HCT116 (cell line): ENCODE results near the gene IGF2BP3.

Experiments used
- CEBPB ChIP-seq: IDR thresholded peaks from 2 replicates; pipeline ENCODE4 v1.6.1; 2012; ENCODE audit warnings: low read depth
- EZH2 ChIP-seq: fragments of 200-600 bp; sonication (generic); IDR thresholded peaks from 2 replicates; pipeline ENCODE4 v1.6.1; 2017; ENCODE audit warnings: antibody characterized with exemption, mixed run types
- POLR2A ChIP-seq: IDR thresholded peaks from 2 replicates; pipeline ENCODE4 v1.7.0; 2011; ENCODE audit warnings: borderline replicate concordance; ENCODE audit not compliant: insufficient read depth, insufficient read length; ENCODE audit errors: extremely low read depth
- POLR2AphosphoS5 ChIP-seq: IDR thresholded peaks from 2 replicates; pipeline ENCODE4 v1.6.1; 2011; ENCODE audit warnings: mild to moderate bottlenecking, low read depth, low read length, moderate library complexity
- RAD21 ChIP-seq: IDR thresholded peaks from 2 replicates; pipeline ENCODE4 v1.6.1; 2012; ENCODE audit warnings: low read depth, mild to moderate bottlenecking
- YY1 ChIP-seq: IDR thresholded peaks from 2 replicates; pipeline ENCODE4 v1.6.1; 2011; ENCODE audit warnings: low read length, low read depth, moderate library complexity, mild to moderate bottlenecking; ENCODE audit not compliant: insufficient replicate concordance; ENCODE audit errors: extremely low read depth
- TF ChIP-seq, protein P1 (sequence below): IDR thresholded peaks from 2 replicates; pipeline ENCODE4 v1.6.1; 2012; ENCODE audit warnings: low read depth
- TF ChIP-seq, protein P2 (sequence below): IDR thresholded peaks from 2 replicates; pipeline ENCODE4 v1.6.1; 2012
- TF ChIP-seq, protein P3 (sequence below), 3 experiments: fragments of 200-600 bp in 1 of 3; sonication (generic) in 1 of 3; IDR thresholded peaks in 2 of 3; conservative IDR thresholded peaks in 1 of 3; 2 replicates each; pipeline ENCODE4 v1.5.1; 2012 to 2017; ENCODE audit warnings: low read depth in 2 of 3, low read length in 2 of 3, antibody characterized with exemption in 1 of 3, borderline replicate concordance in 1 of 3, control low read depth in 1 of 3, mild to moderate bottlenecking in 1 of 3, mixed read lengths in 1 of 3, mixed run types in 1 of 3, moderate library complexity in 1 of 3; ENCODE audit not compliant: insufficient read depth in 1 of 3

DNA sequence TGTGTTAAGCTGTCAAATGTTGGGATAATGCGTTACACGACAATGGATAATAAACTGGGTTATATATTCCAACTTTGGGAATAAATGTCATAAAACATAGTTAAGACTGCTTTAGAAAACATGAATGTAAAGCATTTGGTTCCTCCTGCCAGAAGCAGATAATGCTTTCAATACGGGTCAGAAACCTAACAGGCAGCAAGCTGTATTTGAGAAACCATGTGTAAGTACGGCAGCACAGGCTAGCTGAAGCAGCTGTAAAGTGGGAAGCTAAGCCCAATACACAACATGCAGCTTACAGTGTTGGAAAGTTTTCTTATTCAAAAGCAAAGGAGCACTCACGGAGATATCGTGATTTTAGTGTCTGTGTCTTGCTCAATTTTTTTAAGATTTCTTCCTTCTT, 124.7 kb downstream of the IGF2BP3 start:
- no peak for TF ChIP-seq POLR2A
- no peak for TF ChIP-seq CEBPB
- TF ChIP-seq, protein P1, sequence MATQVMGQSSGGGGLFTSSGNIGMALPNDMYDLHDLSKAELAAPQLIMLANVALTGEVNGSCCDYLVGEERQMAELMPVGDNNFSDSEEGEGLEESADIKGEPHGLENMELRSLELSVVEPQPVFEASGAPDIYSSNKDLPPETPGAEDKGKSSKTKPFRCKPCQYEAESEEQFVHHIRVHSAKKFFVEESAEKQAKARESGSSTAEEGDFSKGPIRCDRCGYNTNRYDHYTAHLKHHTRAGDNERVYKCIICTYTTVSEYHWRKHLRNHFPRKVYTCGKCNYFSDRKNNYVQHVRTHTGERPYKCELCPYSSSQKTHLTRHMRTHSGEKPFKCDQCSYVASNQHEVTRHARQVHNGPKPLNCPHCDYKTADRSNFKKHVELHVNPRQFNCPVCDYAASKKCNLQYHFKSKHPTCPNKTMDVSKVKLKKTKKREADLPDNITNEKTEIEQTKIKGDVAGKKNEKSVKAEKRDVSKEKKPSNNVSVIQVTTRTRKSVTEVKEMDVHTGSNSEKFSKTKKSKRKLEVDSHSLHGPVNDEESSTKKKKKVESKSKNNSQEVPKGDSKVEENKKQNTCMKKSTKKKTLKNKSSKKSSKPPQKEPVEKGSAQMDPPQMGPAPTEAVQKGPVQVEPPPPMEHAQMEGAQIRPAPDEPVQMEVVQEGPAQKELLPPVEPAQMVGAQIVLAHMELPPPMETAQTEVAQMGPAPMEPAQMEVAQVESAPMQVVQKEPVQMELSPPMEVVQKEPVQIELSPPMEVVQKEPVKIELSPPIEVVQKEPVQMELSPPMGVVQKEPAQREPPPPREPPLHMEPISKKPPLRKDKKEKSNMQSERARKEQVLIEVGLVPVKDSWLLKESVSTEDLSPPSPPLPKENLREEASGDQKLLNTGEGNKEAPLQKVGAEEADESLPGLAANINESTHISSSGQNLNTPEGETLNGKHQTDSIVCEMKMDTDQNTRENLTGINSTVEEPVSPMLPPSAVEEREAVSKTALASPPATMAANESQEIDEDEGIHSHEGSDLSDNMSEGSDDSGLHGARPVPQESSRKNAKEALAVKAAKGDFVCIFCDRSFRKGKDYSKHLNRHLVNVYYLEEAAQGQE = no peak
- TF ChIP-seq, protein P2, sequence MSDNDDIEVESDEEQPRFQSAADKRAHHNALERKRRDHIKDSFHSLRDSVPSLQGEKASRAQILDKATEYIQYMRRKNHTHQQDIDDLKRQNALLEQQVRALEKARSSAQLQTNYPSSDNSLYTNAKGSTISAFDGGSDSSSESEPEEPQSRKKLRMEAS = no peak
- no peak for TF ChIP-seq POLR2AphosphoS5
- no peak for TF ChIP-seq YY1
- TF ChIP-seq, protein P3, sequence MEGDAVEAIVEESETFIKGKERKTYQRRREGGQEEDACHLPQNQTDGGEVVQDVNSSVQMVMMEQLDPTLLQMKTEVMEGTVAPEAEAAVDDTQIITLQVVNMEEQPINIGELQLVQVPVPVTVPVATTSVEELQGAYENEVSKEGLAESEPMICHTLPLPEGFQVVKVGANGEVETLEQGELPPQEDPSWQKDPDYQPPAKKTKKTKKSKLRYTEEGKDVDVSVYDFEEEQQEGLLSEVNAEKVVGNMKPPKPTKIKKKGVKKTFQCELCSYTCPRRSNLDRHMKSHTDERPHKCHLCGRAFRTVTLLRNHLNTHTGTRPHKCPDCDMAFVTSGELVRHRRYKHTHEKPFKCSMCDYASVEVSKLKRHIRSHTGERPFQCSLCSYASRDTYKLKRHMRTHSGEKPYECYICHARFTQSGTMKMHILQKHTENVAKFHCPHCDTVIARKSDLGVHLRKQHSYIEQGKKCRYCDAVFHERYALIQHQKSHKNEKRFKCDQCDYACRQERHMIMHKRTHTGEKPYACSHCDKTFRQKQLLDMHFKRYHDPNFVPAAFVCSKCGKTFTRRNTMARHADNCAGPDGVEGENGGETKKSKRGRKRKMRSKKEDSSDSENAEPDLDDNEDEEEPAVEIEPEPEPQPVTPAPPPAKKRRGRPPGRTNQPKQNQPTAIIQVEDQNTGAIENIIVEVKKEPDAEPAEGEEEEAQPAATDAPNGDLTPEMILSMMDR (IDR thresholded peaks at IDR 0.05 in 2 of 3, conservative IDR thresholded peaks at IDR 0.05 in 1 of 3; ENCODE audit: borderline replicate concordance in 1 of 3, insufficient read depth in 1 of 3, low read depth in 2 of 3, low read length in 2 of 3) = no peak
- no peak for TF ChIP-seq RAD21
- no peak for TF ChIP-seq EZH2
